ENCODE data around the gene ING2.
"Not testable (repeated sequence)": the region's sequence is repeated elsewhere in the genome, so short reads cannot be mapped to it uniquely, and the experiment has no call there.

Gene ING2

DNA sequence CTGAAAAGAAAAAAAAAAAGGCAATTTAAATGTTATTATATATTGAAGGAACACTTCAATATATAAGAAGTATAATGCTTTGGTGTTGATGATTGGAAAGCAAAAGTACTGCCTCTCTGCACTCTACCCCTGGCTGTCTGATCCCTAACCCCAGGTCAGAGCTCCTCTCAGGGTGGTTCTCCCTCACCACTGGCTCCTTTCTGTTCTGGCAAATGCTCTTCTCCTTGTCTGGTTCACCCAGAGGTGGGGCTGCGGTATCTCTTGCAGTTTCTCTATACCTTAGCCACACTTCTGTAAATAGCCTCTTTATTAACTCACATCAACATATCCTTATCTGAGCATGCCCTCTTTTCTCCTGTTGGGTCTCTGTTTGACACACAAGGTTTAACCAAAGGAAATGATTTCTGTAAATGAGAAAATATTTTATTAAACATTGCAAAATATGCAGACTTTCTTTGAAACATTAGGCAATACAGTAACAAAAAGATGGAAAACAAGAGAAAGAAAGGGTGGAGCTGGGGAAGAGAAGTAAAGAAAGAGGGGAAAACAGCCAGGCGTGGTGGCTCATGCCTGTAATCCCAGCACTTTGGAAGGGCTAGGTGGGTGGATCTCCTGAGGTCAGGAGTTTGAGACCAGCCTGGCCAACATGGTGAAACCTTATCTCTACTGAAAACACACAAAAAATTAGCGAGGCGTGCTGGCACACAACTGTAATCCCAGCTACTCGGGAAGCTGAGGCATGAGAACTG lies 45.7 kb downstream of the ING2 start:
- no peak for DNase-seq

DNA sequence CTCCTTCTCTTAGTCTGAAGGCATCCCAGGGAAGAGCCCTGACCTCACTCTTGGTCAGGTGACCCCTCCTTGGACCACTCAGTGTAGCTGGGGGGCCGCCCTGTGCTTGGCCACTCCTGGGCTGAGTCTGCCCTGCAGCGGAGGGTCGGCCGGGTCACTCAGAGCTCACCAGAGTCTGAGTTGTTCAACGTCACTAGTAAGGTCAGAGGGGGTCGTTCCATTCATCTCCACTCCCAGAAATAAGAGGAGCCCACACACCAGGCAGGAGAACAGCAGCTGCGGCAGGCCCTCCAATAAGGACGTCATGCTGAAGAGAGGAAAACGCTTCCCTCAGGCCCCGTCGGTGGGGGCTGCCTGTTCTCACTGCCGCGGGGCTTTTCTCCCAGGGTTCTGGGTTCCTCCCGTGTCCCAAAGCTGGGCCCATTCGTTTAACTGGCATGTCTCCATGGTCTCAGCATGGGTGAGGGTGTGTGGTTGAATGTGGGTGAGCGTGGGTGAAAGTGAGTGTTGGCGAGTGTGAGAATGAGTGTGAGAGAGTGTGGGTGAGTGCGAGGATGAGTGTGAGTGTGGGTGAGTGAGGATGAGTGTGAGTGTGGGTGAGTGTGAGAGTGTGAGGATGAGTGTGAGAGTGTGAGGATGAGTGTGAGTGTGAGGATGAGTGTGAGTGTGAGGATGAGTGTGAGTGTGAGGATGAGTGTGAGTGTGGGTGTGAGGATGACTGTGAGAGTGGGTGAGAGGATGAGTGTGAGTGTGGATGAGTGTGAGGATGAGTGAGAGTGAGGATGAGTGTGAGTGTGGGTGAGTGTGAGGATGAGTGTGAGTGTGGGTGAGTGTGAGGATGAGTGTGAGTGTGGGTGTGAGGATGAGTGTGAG lies 47.7 kb downstream of the ING2 start:
- DNase-seq = no peak

DNA sequence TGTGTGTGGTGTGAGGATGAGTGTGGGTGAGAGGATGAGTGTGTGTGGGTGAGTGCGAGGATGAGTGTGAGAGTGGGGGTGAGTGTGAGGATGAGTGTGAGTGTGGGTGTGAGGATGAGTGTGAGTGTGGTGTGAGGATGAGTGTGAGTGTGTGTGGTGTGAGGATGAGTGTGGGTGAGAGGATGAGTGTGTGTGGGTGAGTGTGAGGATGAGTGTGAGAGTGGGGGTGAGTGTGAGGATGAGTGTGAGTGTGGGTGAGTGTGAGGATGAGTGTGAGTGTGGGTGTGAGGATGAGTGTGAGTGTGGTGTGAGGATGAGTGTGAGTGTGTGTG lies 48.3 kb downstream of the ING2 start:
- not testable (repeated sequence) for DNase-seq

DNA sequence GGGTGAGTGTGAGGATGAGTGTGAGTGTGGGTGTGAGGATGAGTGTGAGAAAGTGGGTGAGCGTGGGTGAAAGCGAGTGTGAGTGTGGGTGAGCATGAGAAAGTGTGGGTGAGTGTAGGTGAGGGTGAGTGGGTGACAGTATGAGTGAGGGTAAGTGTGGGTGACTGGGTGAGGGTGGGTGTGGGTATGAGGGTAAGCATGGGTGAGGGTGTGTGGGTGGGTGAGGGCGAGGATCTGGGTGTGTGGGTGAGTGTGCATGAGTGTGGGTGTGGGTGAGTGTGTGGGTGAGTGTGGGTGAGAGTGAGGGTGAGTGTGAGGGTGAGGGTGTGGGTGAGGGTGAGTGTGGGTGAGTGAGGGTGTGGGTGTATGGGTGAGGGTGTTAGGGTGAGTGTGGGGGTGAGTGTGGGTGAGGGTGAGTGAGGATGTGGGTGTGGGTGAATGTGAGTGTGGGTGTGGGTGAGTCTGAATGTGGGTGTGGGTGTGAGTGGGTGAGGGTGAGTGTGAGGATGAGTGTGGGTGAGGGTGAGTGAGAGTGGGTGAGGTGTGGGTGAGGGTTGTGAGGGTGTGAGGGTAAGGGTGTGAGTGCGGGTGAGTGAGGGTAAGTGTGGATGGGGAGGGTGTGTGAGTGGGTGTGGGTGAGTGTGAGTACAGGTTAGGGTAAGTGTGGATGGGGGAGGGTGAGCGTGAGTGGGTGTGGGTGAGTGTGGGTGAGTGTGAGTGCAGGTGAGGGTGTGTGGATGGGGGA lies 48.9 kb downstream of the ING2 start:
- no peak for DNase-seq

DNA sequence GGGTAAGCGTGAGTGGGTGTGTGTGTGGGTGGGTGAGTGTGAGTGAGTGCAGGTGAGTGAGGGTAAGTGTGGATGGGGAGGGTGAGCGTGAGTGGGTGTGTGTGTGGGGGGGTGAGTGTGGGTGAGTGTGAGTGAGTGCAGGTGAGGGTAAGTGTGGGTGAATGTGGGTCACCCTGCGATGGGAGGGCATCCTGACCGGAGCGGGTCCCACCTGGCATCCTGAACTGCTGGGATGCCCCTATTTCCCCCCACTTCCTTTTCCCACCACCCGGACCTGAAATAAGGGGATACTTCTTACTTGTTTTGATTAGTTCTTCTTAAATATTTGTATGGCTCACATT lies 49.5 kb downstream of the ING2 start:
- DNase-seq = no peak

DNA sequence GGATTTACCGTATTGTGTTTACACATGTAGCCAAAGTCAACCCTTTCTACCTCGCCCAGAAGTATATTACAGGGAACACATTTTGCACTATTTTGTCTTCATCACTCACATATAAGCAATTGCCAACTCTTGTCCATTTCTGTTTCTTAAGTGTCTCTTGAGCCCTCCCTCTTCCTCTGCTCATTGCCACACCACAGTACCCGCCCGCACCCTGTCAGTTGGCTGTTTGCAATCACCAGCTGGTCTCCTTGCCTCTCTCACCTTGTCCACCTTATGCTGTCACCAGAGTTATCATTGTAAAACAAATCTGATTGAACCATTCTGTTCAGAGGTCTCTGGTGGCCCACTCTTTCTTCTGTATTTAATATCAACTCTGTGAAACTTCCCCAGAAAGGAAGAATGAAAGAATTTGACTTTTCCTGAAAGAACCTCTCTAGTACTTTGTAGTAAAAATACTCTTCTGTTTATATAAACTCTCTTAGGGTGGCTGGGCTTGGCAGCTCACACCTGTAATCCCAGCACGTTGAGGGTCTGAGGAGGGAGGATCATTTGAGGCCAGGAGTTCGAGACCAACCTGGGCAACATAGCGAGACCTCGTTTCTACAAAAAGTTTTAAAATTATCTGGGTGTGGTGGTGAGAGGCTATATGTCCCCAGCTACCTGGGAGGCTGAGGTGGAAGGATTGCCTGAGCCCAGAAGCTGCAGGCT lies 50.2 kb downstream of the ING2 start:
- no peak for DNase-seq

DNA sequence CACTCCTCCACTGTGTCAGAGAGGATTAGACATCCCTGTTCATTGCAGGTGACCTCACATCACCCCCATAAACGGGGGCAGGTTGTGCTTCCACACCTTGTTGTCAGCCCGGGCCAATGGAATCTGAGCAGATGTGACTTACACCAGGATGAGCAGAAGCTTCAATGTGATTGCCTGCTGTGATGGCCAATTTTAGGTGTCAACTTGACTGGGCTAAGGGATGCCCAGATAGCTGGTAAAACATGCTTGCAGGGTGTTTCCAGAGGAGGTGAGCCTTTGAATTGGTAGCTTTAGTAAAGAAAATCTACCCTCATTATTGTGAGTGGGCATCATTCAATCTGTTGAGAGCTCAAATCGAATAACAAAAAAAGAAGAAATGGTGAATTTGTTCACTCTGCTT lies 52.1 kb downstream of the ING2 start:
- no peak for DNase-seq

DNA sequence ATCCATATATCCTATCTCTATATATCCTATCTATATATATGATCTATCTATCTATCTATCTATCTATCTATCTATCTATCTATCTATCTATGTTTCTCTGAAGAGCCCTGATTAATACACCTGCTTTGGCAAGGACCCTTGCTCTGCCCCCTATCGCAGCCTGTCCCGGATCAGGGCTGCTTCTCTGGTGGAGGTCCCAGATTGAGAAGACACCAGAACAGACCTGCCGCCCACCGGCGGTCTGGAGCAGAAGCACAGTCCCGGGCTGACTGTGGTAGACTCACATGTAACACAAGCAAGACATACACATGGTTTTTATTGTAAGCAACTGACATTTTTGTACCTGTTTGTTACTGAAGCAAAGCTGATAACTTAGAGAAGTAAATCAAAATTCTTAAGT lies 52.8 kb downstream of the ING2 start:
- no peak for DNase-seq

DNA sequence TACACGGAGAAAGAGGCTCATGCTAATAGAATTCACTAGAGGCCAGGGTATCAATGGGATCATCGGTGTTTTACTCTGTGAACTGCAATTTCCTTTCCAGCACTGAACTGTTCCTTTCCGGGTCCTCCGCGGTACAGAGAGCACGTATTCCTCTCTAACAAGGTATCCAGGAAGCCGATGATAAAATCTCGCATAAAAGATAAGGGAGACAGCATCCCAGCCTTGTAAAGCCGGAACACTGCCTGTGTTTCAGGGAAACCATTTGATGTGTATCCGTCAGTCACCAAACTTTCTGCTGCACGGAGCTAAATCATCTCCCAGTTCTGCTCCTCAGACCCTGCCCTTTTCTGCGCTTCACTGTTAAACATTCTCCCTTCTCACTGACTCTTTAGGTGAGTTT lies 54.0 kb downstream of the ING2 start:
- DNase-seq = no peak

DNA sequence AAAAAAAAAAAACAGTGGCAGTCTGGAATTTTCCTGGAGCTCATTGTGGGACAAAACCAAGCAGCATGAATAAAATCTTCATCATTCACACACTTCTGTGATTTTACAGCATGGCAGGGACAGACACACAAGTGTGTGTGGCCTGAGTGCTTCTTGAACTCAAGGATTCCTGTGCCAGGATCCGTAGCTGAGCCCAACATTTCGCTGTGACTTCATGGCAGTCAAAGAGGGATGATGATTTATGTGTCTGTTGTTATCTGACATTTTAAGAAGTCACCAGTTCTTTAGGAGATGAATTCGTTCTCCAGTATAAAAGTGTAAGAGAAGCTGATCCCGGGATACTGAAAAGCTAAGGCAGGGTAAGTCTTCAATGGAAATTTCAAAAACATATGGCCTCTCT lies 57.0 kb downstream of the ING2 start:
- no peak for DNase-seq

Data from stimulated activated CD4-positive, alpha-beta T cell treated with anti-CD3 and anti-CD28 coated beads, Interleukin-4, amount 100 ng/mL, for 24 hours (primary cell).